Caco-2 (cell line): ENCODE measurements around the gene GGA1. TPM values are rescaled to one million over a fixed set of nuclear protein-coding genes. Genes with fewer than 3 reads are reported as not detected.
"Not testable (repeated sequence)": the region's sequence is repeated elsewhere in the genome, so short reads cannot be mapped to it uniquely, and the experiment has no call there.

Experiments
- BruUV-seq: library from RNA; stranded (reverse); fragments of 400-500 nt; replicated peaks from 2 replicates; lab custom pipeline; 2021; lab: Mats Ljungman, UMichigan
- CTCF ChIA-PET: fragments of 300-600 bp; sonication (Branson Sonifier 250); formaldehyde crosslinking; loops from one replicate; lab custom pipeline; 2022; ENCODE audit warnings: antibody characterized with exemption; lab: Charles Lee
- POLR2A ChIA-PET: fragments of 300-600 bp; sonication (Branson Sonifier 250); formaldehyde crosslinking; loops from one replicate; lab custom pipeline; 2022; ENCODE audit warnings: antibody characterized with exemption; lab: Charles Lee
- DNase-seq, 2 experiments: peaks; one replicate each; pipeline versions ENCODE4 v3.0.0 to v3.0.0-alpha.2; 2020 to 2022
- H3K27me3 ChIP-seq: replicated peaks from 2 replicates; pipeline ENCODE4 v1.6.0; 2011; ENCODE audit warnings: low read length; ENCODE audit not compliant: control insufficient read depth, insufficient read depth
- H3K36me3 ChIP-seq: 2 replicates; pipeline ENCODE4 v1.5.1; 2011; ENCODE audit warnings: low read length; ENCODE audit not compliant: control insufficient read depth, insufficient read depth
- H3K4me1 ChIP-seq: fragments of 250-450 bp; sonication (Bioruptor Pico); 2 replicates; pipeline ENCODE4 v1.5.1; 2020; ENCODE audit warnings: mild to moderate bottlenecking
- H3K4me3 ChIP-seq: 2 replicates; pipeline ENCODE4 v1.5.1; 2011; ENCODE audit warnings: low read depth, mild to moderate bottlenecking, control low read depth, low read length
- H3K9me3 ChIP-seq: fragments of 250-450 bp; sonication (Bioruptor Pico); 2 replicates; pipeline ENCODE4 v1.5.1; 2020; ENCODE audit warnings: mild to moderate bottlenecking, moderate library complexity
- H3K27ac Mint-ChIP-seq: one replicate; pipeline ENCODE4 v1.8.0; 2022; ENCODE audit warnings: mixed read lengths; ENCODE audit not compliant: unreplicated experiment
- H3K27me3 Mint-ChIP-seq: one replicate; pipeline ENCODE4 v1.8.0; 2022; ENCODE audit warnings: mixed read lengths; ENCODE audit not compliant: insufficient read depth, unreplicated experiment
- H3K36me3 Mint-ChIP-seq: one replicate; pipeline ENCODE4 v1.8.0; 2022; ENCODE audit warnings: mild to moderate bottlenecking, mixed read lengths; ENCODE audit not compliant: insufficient read depth, unreplicated experiment
- H3K4me1 Mint-ChIP-seq: one replicate; pipeline ENCODE4 v1.8.0; 2022; ENCODE audit warnings: low read depth, mixed read lengths; ENCODE audit not compliant: unreplicated experiment
- H3K4me3 Mint-ChIP-seq: one replicate; pipeline ENCODE4 v1.8.0; 2022; ENCODE audit warnings: mild to moderate bottlenecking, moderate library complexity, mixed read lengths; ENCODE audit not compliant: unreplicated experiment
- H3K9me3 Mint-ChIP-seq: one replicate; pipeline ENCODE4 v1.8.0; 2022; ENCODE audit warnings: mixed read lengths; ENCODE audit not compliant: unreplicated experiment
- intact Hi-C: fragments of 100-400 bp; cut with micrococcal nuclease; formaldehyde crosslinking; loops from one replicate; pipeline ENCODE4 v1.10.0; 2022; ENCODE audit not compliant: unreplicated experiment
- total RNA-seq: library from RNA; stranded (reverse); gene quantifications from 2 replicates; pipeline ENCODE4 v1.2.3, GENCODE V29; 2022
- TF ChIP-seq, protein P1 (sequence below), 2 experiments: fragments of 200-600 bp in 1 of 2; IDR thresholded peaks; 1 replicate in 1 of 2; 2 replicates in 1 of 2; pipeline versions ENCODE4 v1.5.1 to v1.8.0; 2011 to 2022; ENCODE audit warnings: antibody characterized with exemption in 1 of 2, control low read depth in 1 of 2, inconsistent platforms in 1 of 2, low read depth in 1 of 2, low read length in 1 of 2, mild to moderate bottlenecking in 1 of 2, moderate library complexity in 1 of 2; ENCODE audit not compliant: insufficient read depth in 1 of 2, severe bottlenecking in 1 of 2, unreplicated experiment in 1 of 2

The GGA1 gene
- total RNA-seq, 1 experiment from 2014 or later, result 65.7 TPM

DNA sequence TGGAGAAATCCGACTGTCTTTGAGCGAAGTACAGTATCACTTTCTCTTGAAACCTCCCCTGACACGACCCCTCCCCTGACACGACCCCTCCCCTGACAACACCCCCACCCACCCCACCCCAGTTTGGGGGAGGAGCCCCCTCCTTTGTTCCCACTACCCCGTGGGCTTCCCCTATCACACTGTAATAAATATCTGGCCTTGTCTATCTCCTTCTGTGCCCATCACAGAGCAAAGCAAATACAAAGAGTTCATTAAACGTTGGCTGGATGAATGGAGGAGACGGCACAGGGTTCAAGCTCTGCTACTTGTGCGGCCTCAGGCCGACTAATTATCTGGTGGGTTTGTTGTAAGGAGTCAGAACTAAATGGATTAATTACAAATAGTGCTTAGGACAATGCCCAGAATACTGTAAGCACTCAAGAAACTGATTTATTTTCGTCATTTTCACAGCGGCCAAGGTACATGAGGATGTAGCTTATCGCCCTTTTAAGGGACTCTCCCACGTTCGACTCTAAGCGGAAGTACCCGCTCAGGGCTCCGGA, 628 bp upstream of the GGA1 start:
- no peaks in the 10 kb centered on the region for H3K9me3 ChIP-seq
- H3K4me1 Mint-ChIP-seq, result peaks cover 6% of the 10 kb centered on the region
- H3K4me3 Mint-ChIP-seq, result peak overlapping the region; percentile 87
- H3K27me3 Mint-ChIP-seq, result no peaks in the 10 kb centered on the region
- no peak for DNase-seq
- H3K36me3 ChIP-seq, result no peaks in the 10 kb centered on the region; the same call in 1 of the 2 replicates
- no peaks in the 10 kb centered on the region for H3K9me3 Mint-ChIP-seq
- no peaks in the 10 kb centered on the region for H3K27me3 ChIP-seq
- no TSS peak for BruUV-seq
- peaks cover 17% of the 10 kb centered on the region for H3K36me3 Mint-ChIP-seq
- peak overlapping the region; percentile 95 for H3K27ac Mint-ChIP-seq
- POLR2A ChIA-PET, result interaction anchor here (0.5 to 2.1 kb wide), 12 partner anchors 10 to 556 kb away, joined by 3 to 22 read pairs (median 4); partner anchors contain the start of genes ANKRD54, CDC42EP1, LGALS2 and NOL12
- H3K4me1 ChIP-seq, result peaks cover 12% of the 10 kb centered on the region
- intact Hi-C loops, result loop anchor here (1.0 to 10.0 kb wide), 5 partner anchors 16 to 77 kb away; partner anchors contain the start of gene NOL12
- TF ChIP-seq, protein P1, sequence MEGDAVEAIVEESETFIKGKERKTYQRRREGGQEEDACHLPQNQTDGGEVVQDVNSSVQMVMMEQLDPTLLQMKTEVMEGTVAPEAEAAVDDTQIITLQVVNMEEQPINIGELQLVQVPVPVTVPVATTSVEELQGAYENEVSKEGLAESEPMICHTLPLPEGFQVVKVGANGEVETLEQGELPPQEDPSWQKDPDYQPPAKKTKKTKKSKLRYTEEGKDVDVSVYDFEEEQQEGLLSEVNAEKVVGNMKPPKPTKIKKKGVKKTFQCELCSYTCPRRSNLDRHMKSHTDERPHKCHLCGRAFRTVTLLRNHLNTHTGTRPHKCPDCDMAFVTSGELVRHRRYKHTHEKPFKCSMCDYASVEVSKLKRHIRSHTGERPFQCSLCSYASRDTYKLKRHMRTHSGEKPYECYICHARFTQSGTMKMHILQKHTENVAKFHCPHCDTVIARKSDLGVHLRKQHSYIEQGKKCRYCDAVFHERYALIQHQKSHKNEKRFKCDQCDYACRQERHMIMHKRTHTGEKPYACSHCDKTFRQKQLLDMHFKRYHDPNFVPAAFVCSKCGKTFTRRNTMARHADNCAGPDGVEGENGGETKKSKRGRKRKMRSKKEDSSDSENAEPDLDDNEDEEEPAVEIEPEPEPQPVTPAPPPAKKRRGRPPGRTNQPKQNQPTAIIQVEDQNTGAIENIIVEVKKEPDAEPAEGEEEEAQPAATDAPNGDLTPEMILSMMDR (IDR thresholded peaks at IDR 0.05; ENCODE audit: insufficient read depth in 1 of 2, low read depth in 1 of 2, low read length in 1 of 2, severe bottlenecking in 1 of 2, unreplicated experiment in 1 of 2), result no peak
- H3K4me3 ChIP-seq, result peak overlapping the region; percentile 75
- CTCF ChIA-PET, result interaction anchor here (0.7 to 2.8 kb wide), 17 partner anchors 9 to 178 kb away, joined by 4 to 31 read pairs (median 8); partner anchors contain the start of genes NOL12 and PDXP

DNA sequence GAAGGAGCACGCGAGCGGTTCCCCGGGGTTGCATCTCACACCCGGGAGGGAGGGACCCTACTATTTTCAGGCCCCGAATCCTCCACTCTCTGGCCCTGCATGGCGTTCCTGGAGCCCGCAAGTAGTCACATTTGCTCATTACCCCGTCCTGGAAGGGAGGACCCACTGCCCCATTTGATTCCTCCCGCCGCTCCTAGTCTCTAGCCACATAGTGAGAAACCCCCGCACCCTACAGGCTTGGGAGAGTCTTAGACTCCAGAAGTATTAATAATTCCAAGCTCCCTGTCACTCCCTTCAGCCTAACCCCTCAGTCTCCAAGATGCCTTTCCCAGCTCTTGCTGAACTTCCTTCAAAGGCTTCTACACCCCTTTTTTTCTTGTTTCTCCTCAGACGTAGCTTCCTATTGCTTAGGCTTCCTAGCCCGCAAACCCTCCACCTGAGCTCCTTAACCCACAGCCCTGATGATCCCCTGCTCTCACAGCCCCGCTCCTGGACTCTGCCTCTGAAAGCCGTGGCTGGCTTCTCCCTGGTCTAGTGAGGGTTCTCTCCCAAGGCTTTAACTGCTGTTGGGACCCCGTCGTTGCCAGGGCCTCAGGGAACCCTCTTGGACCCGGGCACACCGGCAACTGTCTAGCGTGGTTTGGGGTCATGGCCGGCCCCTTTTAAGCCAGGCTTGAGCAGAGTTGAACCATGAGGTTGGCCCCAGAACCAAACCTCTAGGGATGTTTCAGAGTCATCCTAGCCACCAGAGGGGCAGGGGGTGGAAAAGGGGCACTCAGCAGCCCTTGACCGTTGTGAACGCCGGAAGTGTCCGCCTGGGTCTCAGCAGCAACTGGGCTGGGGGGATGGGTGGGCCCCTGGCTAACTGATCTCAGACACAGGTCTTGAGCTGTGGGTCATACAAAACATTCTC, 862 bp downstream of the GGA1 start:
- intact Hi-C loops, result loop anchor here (2.0 to 10.0 kb wide), 4 partner anchors 31 to 75 kb away; partner anchors contain the start of gene NOL12
- no peaks in the 10 kb centered on the region for H3K27me3 Mint-ChIP-seq
- TSS peak; percentile 18 for BruUV-seq

DNA sequence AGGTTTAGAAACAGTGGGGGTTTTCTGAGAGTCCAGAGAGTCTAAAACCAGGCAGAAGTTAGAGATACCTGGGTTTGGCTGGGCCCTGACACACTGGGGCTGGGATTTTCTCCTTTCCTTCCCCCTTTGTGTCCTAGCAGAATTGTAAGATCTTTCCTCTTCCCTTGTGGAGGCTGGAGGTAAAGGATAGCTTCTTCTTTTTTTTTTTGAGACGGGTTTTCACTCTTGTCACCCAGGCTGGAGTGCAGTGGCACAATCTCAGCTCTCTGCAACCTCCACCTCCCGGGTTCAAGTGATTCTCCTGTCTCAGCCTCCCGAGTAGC, 1.5 kb downstream of the GGA1 start:
- H3K9me3 Mint-ChIP-seq, DNase-seq, BruUV-seq, CTCF ChIA-PET, H3K4me3 ChIP-seq, H3K36me3 ChIP-seq, H3K9me3 ChIP-seq, H3K27me3 ChIP-seq, H3K27me3 Mint-ChIP-seq, intact Hi-C loops, POLR2A ChIA-PET, H3K4me1 Mint-ChIP-seq: not testable (repeated sequence)
- H3K4me1 ChIP-seq, result peaks cover 12% of the 10 kb centered on the region
- Mint-ChIP-seq H3K27ac (peak overlapping the region; percentile 95), H3K4me3 (peak overlapping the region; percentile 87), H3K36me3 (peaks cover 17% of the 10 kb centered on the region)

More for the DNA sequence above, 862 bp downstream of the GGA1 start:
- peaks cover 12% of the 10 kb centered on the region for H3K4me1 ChIP-seq
- Mint-ChIP-seq H3K9me3 (no peaks in the 10 kb centered on the region), H3K27ac (peak overlapping the region; percentile 95), H3K4me1 (peaks cover 6% of the 10 kb centered on the region), H3K36me3 (peaks cover 17% of the 10 kb centered on the region), H3K4me3 (peak overlapping the region; percentile 87)
- DNase-seq, result no peak
- TF ChIP-seq, protein P1 (IDR thresholded peaks at IDR 0.05; ENCODE audit: insufficient read depth in 1 of 2, low read depth in 1 of 2, low read length in 1 of 2, severe bottlenecking in 1 of 2, unreplicated experiment in 1 of 2), result no peak
- no peaks in the 10 kb centered on the region for H3K9me3 ChIP-seq
- H3K27me3 ChIP-seq, result no peaks in the 10 kb centered on the region
- CTCF ChIA-PET, result interaction anchor here (0.9 to 2.1 kb wide), 4 partner anchors 24 to 42 kb away, joined by 3 to 10 read pairs (median 6); no protein-coding TSS in a partner anchor
- peak overlapping the region; percentile 75 for H3K4me3 ChIP-seq
- POLR2A ChIA-PET, result interaction anchor here (0.9 to 2.1 kb wide), 3 partner anchors 17 to 198 kb away, joined by 4 to 22 read pairs (median 17); partner anchors contain the start of genes GCAT and PDXP
- H3K36me3 ChIP-seq, result no peaks in the 10 kb centered on the region; the same call in 1 of the 2 replicates
